HG03342 (cell line): ENCODE data around the gene ARHGAP12.
"Not testable (repeated sequence)": the region's sequence is repeated elsewhere in the genome, so short reads cannot be mapped to it uniquely, and the experiment has no call there.

Source experiments
- ATAC-seq: cut with Tn5 transposase; IDR thresholded peaks from one replicate; pipeline ENCODE4 v1.9.1; 2021; ENCODE audit warnings: mild to moderate bottlenecking, moderate library complexity; ENCODE audit not compliant: unreplicated experiment

ARHGAP12 gene, protein sequence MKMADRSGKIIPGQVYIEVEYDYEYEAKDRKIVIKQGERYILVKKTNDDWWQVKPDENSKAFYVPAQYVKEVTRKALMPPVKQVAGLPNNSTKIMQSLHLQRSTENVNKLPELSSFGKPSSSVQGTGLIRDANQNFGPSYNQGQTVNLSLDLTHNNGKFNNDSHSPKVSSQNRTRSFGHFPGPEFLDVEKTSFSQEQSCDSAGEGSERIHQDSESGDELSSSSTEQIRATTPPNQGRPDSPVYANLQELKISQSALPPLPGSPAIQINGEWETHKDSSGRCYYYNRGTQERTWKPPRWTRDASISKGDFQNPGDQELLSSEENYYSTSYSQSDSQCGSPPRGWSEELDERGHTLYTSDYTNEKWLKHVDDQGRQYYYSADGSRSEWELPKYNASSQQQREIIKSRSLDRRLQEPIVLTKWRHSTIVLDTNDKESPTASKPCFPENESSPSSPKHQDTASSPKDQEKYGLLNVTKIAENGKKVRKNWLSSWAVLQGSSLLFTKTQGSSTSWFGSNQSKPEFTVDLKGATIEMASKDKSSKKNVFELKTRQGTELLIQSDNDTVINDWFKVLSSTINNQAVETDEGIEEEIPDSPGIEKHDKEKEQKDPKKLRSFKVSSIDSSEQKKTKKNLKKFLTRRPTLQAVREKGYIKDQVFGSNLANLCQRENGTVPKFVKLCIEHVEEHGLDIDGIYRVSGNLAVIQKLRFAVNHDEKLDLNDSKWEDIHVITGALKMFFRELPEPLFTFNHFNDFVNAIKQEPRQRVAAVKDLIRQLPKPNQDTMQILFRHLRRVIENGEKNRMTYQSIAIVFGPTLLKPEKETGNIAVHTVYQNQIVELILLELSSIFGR

DNA sequence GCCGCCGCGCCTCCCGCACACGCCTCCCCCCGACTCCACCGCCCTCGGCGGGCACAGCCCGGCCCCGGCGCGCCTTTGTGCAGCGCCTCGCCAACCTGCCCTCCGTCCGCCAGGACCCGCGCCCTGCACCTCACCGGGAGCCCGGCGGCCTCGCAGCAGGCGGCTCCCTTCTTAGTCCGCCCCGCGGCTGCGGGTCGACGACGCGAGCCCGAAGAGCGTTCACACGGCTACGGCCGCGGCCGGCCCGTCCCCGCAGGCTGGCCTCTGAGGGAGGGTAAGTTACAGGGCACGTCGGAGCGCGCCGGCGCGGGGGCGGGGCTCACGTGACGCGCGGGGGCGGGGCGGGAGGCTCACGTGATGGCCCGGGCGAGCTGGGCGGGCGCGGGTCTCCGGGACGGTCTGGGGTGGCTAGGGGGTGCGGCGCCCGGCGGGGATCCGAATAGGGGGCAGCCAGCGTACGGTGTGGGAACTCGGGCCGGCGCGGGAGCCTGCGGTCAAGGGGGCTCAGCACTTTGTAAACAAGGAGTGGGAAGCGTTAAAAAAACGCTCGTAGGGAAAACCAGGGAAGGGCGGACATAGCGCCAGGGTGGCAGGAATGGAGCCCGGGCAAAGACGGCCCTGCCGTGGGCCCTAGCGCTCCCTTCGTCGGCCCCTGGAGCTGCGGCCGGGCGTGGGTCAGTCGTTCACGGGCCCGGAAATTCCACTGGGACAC lies at the start of gene ARHGAP12:
TSS of gene ARHGAP12 (minus strand) at position 283 of the 712 bp plus-strand sequence. CDS start 19,976 bp downstream, outside the sequence.
- ATAC-seq = peak; percentile 77

DNA sequence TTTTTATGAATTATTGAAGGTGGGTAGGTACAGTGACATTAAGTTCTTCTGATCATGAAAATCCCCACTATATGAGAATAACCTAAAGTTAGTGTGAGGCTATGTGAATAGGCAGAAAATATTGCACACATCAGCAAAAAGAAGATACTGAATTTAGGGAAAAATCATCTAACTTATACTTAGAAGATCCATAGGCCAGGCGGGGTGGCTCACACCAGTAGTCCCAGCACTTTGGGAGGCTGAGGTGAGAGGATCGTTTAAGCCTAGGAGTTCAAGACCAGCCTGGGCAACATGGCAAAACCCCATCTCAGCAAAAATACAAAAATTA lies 49.5 kb upstream of the ARHGAP12 start:
- no peak for ATAC-seq

DNA sequence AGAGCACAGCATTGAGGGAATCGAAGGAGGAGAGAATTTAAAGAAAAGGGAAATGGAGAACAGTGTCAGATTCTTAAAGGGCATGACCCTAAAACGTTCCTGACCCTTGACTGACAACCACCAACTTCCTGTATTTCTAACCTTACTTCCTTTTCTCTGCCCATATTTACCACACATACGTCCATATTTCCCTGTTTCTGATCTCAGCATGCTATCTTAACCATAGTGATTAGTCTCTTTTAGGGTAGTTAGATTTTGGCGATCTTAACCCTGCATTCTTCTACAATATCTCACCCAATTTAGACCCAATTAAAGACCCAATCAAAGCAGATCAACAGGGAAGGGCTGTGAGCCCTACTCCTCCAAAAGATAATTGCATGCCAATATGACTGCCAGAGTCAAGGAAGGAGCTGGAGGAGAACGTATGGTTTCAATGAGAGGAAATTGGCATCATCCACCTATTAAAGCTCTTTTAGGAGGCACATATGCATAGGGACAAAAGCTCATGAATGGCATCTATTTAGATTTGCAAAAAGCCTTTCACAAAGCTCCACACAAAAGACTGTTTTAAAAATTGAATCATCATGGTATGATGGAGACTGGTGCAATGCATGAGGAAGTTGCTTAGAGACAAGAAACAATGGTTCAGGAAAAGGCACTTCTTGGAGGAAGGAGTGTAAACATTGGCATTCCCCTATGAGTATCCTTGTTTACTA lies 49.0 kb upstream of the ARHGAP12 start:
- ATAC-seq = peak; percentile 47

DNA sequence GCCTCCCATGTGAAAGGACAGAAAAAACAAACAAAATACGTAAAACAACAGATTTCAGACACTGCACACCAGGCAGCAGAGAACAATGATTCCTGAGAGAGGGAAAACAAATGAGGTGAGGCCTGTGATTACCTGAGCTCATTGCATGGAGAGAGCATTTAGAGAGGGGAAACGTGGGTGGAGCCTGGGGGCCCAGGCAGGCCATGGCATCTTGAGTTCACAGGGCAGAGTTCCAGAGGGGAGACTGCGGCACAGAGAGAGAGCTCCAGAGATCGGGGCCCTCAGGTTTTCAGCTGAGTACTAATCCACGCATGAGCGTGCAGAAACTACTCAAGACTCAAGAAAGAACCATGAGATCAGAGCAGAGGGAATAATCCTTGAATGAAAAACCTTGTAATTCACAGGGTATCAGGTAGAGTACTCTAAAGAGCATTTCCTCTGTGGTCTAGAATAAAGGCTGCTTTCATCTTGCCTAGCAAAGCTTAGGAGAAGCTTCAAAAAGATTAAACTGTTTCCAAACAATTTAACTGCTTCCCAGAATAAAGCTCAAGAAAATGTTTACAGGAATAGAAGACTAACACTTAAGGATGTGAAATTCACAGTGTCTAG lies 46.6 kb upstream of the ARHGAP12 start:
- no peak for ATAC-seq

DNA sequence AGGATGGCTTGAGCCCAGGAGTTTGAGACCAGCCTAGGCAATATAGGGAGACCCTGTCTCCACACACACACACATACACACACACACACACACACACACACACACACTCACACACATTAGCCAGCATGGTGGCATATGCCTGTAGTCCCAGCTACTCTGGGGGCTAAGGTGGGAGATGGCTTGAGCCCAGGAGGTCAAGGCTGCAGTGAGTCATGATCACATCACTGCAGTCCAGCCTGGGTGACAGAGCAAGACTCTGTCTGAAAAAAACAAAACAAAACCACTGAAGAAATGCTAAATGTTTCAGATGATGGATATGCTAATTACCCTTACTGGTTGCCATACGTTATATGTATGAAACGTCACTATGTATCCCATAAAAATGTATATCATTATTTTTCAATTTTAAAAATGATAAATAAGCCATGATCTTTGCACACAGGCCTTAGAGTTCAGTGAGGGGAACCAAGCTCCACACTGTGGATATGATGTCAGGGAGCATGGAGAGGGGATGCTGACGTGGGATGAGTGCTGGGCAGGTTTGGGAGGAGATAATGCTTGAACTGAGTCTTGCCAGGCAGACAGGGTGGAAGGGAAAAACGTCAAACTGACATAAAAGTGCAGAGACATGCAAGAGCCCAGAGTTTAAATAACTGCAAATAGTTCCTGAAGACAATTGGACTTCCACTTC lies 45.9 kb upstream of the ARHGAP12 start:
- ATAC-seq = no peak

DNA sequence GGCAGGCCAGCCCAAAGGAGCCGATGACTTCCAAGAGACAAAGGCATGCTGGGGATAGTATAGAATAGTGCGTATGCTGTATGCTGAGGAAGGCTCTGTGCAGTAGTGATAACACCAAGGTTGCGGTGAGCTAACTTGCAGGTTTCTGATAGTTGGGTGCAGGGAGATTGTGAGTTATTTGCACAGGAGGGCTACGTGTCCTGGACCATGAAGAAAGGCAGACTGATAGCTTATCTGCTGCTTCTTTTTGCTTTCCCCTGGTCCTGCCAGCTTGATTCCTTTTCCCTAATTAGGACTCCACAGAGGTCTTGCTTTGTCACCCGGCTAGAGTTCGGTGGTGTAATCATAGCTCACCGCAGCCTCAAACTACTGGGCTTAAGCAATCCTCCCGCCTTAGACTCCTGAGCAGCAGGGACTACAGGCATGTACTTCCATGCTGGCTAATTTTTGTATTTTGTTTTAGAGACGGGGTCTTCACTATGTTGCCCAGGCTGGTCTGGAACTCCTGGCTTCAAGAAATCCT lies 43.9 kb upstream of the ARHGAP12 start:
- no peak for ATAC-seq

DNA sequence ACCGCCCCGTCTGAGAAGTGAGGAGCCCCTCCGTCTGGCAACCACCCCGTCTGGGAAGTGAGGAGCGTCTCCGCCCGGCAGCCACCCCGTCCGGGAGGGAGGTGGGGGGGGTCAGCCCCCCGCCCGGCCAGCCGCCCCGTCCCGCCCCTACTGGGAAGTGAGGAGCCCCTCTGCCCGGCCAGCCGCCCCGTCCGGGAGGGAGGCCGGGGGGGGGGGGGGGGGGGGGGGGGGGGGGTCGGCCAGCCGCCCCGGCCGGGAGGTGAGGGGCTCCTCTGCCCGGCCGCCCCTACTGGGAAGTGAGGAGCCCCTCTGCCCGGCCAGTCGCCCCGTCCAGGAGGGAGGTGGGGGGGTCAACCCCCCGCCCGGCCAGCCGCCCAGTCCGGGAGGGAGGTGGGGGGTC lies 41.2 kb upstream of the ARHGAP12 start:
- ATAC-seq = not testable (repeated sequence)

DNA sequence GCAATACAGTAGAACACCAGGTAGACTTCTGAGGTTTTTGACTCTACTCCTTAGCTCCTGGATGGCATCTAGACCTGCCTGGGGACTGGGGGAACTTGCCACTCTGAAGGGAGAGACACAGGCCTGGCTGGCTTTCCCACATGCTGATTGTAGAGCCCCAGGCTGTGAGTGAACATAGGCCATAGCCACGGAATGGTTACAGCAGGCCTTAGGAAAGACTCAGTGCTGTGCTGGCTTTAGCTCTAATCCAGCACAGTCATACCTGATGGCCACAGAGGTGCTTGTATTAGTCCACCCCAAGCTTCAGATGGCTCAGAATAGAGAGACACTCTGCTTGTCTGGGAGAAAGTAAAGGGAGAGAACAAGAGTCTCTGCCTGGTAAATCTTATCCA lies 35.0 kb upstream of the ARHGAP12 start:
- no peak for ATAC-seq

DNA sequence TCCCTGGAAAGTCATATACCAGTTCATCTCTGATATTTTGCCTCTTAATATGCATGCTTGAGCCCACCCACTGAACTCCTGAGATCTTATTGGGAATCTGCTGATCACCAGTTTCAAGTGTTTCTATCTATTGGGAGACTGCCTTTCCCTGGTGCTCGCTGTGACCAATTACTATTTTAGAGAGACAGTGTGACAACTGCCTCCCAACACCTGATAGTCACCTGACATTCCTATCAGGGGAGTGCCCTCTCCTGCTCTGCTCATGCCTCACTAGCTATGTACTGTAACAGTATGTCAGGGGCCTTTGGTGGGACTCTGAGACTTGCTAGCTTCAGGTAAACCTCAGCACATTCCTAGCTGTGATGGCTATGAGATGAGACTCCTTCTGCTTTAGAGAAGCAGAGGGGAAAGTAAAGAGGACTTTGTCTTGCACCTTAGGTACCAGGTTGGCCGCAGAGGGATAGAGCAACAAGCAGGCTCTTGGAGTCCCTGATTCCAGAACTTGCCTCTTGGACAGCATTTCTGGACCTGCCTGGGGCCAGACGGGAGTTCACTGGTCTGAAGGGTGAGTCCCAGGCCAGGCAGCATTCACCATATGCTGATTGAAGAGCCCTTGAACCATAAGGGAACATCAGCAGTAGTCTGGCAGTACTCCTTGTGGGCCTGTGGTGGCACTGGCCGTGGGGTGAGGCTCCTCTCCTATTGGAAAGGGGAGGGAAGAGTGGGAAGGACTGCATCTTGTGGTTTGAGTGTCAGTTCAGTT lies 34.4 kb upstream of the ARHGAP12 start:
- no peak for ATAC-seq

DNA sequence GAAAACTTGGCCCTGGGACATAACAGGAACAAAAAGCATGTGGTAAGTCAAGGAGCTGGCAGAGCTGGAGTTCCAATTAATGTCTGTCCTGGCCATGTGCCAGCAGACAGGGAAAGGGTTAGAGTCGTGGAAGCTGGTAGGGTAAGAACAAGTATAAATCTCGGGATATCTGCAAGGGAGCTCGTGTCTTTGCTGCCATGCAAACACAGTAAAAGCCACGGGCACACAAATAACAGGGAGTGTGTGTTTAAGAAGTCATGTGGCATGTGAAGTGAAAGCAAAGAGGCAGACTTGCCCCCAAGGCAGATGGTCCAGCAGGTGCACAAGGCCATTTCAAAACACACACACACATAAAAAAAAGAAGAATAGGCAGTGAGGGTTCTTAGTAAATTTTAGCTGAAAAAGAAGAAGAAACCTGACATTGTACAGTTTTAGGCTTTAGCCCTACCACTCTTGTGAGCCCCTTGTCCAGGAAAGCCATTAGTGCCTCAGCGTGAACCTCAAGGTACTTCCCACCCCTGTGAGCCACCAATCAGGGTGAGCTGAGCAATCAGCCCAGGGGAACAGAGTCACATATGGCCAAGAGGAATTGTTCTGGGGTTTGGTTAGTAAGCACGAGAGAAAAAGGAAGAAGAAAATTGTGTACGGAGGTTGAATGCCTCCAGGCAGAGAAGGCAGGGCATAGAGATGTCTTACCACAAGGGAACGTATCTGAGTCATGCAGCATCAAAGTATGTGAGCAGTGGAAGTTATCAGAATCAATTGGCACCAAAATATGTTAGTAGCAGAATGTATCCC lies 32.8 kb upstream of the ARHGAP12 start:
- no peak for ATAC-seq

DNA sequence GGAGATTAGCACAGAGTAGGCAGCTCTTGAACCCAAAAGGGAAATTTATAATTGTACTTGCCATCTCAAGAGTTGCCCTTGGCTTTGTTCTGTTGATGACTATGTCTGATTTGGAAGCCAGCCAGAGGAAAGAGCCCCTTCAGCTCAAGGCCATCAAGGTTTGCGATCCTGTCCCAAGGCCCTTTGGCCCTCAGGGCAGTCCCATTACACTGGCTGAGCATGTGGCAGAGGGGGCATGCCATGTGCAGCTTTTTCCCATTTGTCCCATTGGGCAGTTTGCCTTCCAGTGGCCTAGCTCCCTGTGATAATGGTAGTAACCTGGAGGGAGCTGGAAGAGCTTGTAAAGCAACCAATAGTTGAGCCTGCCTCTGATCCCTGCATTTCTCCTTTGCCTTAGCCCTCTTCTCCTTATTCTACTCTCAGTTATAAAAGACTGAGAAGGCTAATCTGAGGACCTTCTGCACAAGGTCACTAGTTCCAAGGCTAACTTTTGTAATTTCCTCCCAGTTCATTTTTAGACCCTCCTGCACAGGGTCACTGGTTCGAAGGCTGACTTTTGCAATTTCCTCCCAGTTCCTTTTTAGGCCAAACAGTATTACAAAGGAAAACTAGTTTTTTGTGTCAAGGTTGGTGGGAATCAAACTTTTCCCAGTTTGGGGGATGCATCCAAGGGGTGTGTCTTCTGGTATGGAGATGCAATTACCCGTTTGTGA lies 31.0 kb upstream of the ARHGAP12 start:
- no peak for ATAC-seq

DNA sequence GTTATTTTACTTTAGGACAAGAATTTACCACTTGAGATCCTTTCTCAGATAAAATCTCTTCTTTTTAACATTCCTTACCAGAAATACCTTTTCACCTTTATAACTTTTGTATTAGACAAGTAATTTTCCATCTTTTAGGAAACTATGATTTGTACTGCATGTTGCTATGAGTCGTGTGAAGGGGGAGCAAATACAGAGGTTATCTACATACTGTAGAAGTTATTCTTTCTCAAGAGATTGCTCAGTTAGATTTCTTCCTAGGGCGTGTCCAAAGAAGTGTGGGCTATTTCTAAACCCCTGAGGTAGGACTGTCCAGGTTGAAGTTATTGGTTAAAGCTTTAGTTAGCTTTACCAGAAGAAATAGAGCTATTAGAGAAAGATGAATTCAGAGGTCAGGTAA lies 30.2 kb upstream of the ARHGAP12 start:
- ATAC-seq = no peak

DNA sequence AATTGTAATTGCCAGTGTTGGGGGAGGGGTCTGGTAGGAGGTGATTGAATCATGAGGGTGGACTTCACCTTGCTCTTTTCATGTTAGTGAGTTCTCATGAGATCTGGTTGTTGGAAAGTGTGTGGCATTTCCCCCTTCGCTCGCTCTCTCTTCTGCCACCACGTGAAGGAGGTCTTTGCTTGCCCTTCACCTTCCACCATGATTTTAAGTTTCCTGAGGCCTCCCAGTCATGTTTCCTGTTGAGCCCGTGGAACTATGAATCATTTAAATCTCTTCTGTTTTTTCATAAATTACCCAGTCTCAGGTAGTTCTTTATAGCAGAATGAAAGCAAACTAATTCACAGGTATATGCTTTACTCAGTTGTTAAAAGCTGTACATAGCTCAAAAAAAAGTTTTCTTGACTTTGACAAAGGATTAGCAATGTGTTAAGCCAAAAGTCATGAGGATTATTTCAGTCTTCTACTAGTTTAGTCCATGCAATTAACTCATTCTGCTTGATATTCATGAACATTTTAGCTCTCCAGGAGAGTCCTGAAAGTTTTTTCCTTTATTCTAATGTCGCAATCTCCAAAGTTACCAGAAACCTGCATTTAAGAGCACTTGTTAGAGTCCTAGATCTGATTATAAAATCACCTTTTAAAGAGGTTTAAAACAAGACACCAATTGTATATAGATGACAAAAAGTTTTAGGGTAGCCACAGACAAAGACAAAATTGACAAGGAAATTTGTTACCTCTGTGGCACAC lies 27.7 kb upstream of the ARHGAP12 start:
- ATAC-seq = no peak

DNA sequence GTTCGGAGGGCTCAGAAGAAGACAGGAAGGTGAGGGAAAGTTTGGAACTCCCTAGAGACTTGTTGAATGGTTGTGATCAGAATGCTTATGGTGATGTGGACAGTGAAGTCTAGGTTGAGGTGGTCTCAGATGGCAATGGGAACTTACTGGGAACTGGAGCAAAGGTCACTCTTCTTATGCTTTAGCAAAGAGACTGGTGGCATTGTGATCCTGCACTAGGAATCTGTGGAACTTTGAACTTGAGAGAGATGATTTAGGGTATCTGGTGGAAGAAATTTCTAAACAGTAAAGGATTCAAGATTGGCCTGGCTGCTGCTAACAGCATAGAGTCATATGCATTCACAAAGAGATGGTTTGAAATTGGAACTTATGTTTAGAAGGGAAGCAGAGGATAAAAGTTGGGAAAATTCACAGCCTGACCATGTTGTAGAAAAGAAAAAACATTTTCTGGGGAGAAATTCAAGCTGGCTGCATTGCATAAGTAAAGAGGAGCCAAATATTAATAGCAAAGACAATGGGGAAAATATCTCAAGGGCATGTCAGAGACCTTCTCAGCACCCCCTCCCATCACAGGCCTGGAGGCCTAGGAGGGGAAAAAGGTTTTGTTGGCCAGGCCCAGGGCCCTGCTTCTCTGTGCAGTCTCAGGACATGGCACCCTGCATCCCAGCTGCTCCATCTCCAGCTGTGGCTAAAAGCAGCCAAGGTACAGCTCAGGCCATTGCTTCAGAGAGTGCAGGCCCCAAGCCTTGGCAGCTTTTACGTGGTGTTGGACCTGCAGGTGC lies 26.0 kb upstream of the ARHGAP12 start:
- no peak for ATAC-seq

DNA sequence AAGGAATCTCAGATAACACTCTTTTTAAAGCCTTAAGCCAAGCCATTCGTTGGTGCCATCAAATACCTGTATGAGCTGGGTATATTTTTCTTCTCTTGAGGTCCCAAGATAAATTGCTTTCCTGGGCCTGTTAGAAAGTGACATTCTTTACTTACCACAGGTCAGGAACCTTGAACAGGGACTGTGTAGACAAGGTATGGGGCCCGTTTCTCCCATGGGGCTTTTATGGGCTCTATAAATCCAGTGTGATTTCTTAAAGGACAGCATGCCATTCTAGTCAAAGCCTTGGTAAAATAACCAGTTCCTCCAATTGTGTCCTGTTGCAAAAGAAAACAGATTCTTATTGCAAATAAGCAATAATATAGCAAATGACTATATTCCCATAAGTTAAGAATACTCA lies 24.8 kb upstream of the ARHGAP12 start:
- ATAC-seq = no peak

DNA sequence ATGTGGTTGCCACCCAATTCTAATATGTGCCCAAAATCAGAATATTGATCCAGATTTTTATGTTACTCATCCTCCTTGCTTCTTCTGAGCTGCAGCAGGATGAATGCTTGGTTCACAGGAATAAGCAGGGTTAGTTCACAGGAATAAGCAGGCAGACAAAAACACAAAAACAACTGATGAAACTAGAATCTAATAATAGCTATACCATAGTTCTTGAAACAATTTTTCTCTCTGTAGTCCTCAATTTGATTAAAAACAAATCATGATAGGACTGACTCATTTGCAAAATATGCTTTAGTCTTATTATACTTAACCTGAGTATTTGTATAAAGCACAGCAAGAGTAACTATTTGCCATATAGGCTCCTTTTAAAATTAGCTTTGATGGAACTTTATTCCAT lies 24.4 kb upstream of the ARHGAP12 start:
- no peak for ATAC-seq
